Osteocyte (in vitro differentiated cells): ENCODE measurements around the gene CCL1. TPM values are rescaled to one million over a fixed set of nuclear protein-coding genes. Genes with fewer than 3 reads are reported as not detected.
A peak's percentile ranks its signal among the peaks of the same experiment; 100 is the strongest.

Source experiments
- DNase-seq: peaks from one replicate; pipeline ENCODE4 v3.0.0; 2021; ENCODE audit warnings: mixed read lengths; ENCODE audit not compliant: unreplicated experiment; ENCODE audit errors: extremely low spot score
- H3K27ac Mint-ChIP-seq: one replicate; pipeline ENCODE4 v1.8.0; 2021; ENCODE audit warnings: mild to moderate bottlenecking, mixed read lengths; ENCODE audit not compliant: unreplicated experiment
- H3K27me3 Mint-ChIP-seq: one replicate; pipeline ENCODE4 v1.8.0; 2021; ENCODE audit warnings: mixed read lengths; ENCODE audit not compliant: unreplicated experiment
- H3K36me3 Mint-ChIP-seq: one replicate; pipeline ENCODE4 v1.8.0; 2021; ENCODE audit warnings: mixed read lengths; ENCODE audit not compliant: unreplicated experiment
- H3K4me1 Mint-ChIP-seq: one replicate; pipeline ENCODE4 v1.8.0; 2021; ENCODE audit warnings: mixed read lengths; ENCODE audit not compliant: unreplicated experiment
- H3K4me3 Mint-ChIP-seq: one replicate; pipeline ENCODE4 v1.8.0; 2021; ENCODE audit warnings: mild to moderate bottlenecking, moderate library complexity, mixed read lengths; ENCODE audit not compliant: unreplicated experiment
- H3K9me3 Mint-ChIP-seq: one replicate; pipeline ENCODE4 v1.8.0; 2021; ENCODE audit warnings: mixed read lengths; ENCODE audit not compliant: unreplicated experiment
- total RNA-seq: library from RNA; stranded (reverse); gene quantifications from 2 replicates; pipeline ENCODE4 v1.2.1, GENCODE V29; 2021
- TF ChIP-seq, protein P1 (sequence below): fragments of 200-600 bp; sonication (generic); IDR thresholded peaks from 2 replicates; pipeline ENCODE4 v1.5.0; 2021; ENCODE audit warnings: antibody characterized with exemption, mild to moderate bottlenecking, moderate library complexity

The CCL1 gene
- total RNA-seq, 1 donor from 2014 or later: not detected

DNA sequence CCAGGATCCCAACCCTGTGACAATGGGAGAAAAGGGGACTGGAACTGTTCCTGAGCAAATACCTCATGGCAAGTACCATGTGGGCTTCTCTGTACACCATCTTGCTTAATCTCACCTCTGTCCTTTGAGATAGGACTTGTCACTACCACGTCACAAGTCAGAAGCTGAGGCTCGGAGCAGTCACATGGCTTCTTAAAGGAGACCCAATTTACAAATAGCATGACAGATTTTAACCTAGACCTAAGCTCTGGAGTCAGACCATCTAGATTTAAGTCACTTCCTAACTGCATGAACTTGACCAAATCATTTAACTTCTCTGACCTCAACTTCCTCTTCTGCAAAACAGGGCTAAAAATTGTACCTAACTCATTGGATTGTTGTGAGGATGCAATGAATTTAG, 36.0 kb upstream of the CCL1 start:
- TF ChIP-seq, protein P1, sequence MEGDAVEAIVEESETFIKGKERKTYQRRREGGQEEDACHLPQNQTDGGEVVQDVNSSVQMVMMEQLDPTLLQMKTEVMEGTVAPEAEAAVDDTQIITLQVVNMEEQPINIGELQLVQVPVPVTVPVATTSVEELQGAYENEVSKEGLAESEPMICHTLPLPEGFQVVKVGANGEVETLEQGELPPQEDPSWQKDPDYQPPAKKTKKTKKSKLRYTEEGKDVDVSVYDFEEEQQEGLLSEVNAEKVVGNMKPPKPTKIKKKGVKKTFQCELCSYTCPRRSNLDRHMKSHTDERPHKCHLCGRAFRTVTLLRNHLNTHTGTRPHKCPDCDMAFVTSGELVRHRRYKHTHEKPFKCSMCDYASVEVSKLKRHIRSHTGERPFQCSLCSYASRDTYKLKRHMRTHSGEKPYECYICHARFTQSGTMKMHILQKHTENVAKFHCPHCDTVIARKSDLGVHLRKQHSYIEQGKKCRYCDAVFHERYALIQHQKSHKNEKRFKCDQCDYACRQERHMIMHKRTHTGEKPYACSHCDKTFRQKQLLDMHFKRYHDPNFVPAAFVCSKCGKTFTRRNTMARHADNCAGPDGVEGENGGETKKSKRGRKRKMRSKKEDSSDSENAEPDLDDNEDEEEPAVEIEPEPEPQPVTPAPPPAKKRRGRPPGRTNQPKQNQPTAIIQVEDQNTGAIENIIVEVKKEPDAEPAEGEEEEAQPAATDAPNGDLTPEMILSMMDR: no peak
- no peaks in the 10 kb centered on the region for H3K36me3 Mint-ChIP-seq
- no peak overlapping the region for H3K4me3 Mint-ChIP-seq
- H3K27me3 Mint-ChIP-seq: peaks cover 7% of the 10 kb centered on the region
- DNase-seq: no peak
- H3K9me3 Mint-ChIP-seq: no peaks in the 10 kb centered on the region
- H3K27ac Mint-ChIP-seq: no peak overlapping the region
- no peaks in the 10 kb centered on the region for H3K4me1 Mint-ChIP-seq

DNA sequence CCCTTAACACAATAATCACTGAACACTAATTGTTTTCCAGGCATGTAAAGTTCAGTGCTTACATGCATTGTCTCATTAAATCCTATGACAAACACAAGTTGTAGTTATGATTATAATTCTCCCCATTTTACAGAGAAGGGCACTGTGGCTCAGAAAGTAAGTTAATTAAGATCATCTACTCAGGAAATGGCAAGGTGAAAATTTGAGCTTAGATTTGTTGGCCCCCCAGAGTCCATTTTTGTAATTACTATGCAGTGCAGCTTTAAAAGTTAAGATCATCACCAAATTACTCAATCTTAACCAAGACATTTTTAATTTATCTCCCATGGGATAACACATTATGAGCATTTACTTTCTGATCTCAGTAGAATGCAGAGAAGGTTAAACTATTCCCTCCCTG, 34.2 kb upstream of the CCL1 start:
- no peaks in the 10 kb centered on the region for H3K4me1 Mint-ChIP-seq
- no peak overlapping the region for H3K4me3 Mint-ChIP-seq
- TF ChIP-seq, protein P1: no peak
- H3K36me3 Mint-ChIP-seq: no peaks in the 10 kb centered on the region
- peaks cover 7% of the 10 kb centered on the region for H3K27me3 Mint-ChIP-seq
- H3K27ac Mint-ChIP-seq: no peak overlapping the region
- H3K9me3 Mint-ChIP-seq: no peaks in the 10 kb centered on the region
- no peak for DNase-seq

DNA sequence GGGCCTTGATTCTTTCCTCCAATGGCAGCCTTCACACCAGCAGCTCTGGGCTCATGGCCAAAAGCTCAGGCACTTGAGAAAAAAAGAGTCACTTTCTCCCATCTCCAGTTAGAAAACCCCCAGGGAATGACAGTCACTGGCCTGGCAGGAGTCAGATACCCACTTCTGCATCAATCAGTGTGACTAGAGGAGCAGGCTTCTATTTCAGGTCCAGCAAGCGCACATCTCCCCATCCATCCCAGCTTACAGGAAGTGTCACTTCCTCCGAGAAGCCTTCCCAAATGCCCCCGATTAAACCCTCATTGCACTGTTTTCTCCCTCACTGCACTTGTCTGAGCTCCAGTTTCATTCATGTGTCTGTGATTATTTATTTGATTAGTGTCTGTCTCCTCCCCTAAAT, 30.4 kb upstream of the CCL1 start:
- DNase-seq: peak; percentile 51
- Mint-ChIP-seq H3K27me3 (peaks cover 2% of the 10 kb centered on the region), H3K4me1 (no peaks in the 10 kb centered on the region), H3K36me3 (no peaks in the 10 kb centered on the region), H3K27ac (no peak overlapping the region), H3K4me3 (no peak overlapping the region), H3K9me3 (no peaks in the 10 kb centered on the region)
- TF ChIP-seq, protein P1: no peak

DNA sequence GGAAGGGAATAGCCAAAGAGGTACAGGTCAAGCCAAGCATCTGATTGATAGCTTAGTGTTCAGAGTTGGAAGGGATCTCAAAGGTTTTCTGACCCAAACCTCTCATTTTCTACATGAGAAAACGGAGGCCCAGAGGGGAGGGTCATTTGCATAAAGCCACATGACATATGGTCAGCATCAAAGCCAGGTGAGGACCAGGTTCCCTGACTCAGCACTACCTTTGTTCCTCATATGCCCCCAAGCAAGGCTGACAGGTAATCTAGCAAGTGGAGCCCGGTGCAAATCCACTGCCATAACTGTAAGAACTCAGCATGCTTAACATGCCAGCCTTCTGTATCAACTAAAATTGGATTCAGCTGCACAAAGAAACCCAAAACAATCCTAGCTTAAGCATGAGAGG, 28.2 kb upstream of the CCL1 start:
- TF ChIP-seq, protein P1: no peak
- Mint-ChIP-seq H3K9me3 (no peaks in the 10 kb centered on the region), H3K4me1 (no peaks in the 10 kb centered on the region), H3K36me3 (no peaks in the 10 kb centered on the region), H3K27me3 (no peaks in the 10 kb centered on the region), H3K27ac (no peak overlapping the region), H3K4me3 (no peak overlapping the region)
- no peak for DNase-seq

DNA sequence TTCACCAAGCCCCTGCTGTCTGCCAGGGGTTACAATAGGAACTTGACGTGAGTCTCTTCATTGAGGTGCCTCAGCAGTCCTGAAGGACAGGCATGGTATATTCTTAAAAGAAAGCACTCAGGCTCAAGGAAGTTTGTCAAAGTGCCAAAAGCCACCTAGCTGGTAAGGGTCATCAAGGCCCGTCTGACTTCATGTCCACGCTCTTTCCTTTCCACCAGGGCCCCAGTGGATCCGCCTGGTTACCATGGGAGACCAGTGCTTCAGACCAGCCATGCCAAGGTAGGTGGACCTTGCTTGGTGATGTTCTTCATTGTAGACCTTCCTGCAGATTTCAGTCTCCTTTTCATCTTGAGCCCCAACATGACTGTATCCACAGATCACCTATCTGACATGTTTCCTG, 27.6 kb upstream of the CCL1 start:
- TF ChIP-seq, protein P1: no peak
- H3K4me3 Mint-ChIP-seq: no peak overlapping the region
- H3K4me1 Mint-ChIP-seq: no peaks in the 10 kb centered on the region
- DNase-seq: peak; percentile 56
- no peaks in the 10 kb centered on the region for H3K9me3 Mint-ChIP-seq
- H3K36me3 Mint-ChIP-seq: no peaks in the 10 kb centered on the region
- no peak overlapping the region for H3K27ac Mint-ChIP-seq
- no peaks in the 10 kb centered on the region for H3K27me3 Mint-ChIP-seq
